ENCODE results near the gene IL20.
"Not testable (repeated sequence)": the region's sequence is repeated elsewhere in the genome, so short reads cannot be mapped to it uniquely, and the experiment has no call there.

The IL20 gene

DNA sequence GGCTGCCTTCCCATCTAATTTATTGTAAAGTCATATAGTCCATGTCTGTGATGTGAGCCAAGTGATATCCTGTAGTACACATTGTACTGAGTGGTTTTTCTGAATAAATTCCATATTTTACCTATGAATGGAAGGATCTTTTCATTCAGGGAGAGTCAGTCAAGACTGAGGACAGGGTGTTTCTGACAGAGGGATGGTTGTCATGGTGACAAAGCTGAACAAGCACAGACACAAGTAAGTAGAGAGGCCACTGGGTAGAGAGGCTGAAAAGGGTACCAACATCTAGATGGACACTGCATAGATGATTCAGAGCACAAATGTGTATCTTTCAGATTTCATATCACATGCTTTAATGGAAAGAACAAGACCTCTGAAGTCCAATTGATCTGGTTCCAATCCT, 22.6 kb upstream of the IL20 start:
- no peak for DNase-seq (ENCODE audit: low read depth in 2 of 2)

DNA sequence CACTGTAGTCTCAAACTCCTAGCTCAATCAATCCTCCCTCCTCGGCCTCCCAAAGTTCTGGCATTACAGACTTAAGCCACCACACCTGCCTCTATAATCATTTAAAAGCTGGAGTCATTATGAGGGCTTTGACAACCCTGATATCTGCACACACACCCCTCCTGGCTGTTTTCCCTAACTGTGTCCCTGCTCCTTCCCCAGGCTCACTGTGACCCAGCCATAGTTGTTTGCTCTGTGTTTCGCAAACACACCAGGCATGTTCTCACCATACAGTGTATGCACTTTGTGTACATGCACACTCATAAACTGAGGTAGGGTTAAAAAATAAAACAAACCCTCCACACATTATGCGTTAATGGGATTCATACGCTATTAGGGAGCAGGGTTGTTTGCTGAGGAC, 21.8 kb upstream of the IL20 start:
- no peak for DNase-seq (ENCODE audit: low read depth in 2 of 2)

DNA sequence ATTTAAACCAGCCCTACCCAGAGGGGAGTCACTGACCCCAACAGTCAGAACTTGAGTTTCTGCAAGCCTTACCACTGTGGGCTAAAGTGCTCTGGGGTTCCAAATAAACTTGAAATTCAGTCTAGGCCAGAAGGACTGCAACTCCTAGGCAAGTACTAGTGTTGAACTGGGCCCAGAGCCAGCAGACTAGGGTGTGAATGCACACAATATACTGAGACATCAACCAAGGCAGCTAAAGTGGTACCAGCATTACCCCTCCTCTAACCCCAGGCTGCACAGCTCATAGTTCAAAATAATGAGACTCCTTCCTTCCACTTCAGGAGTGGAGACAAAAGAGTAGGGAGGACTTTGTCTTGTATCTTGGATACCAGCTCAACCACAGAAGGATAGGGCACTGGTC, 18.9 kb upstream of the IL20 start:
- DNase-seq (ENCODE audit: low read depth in 2 of 2) = no peak

DNA sequence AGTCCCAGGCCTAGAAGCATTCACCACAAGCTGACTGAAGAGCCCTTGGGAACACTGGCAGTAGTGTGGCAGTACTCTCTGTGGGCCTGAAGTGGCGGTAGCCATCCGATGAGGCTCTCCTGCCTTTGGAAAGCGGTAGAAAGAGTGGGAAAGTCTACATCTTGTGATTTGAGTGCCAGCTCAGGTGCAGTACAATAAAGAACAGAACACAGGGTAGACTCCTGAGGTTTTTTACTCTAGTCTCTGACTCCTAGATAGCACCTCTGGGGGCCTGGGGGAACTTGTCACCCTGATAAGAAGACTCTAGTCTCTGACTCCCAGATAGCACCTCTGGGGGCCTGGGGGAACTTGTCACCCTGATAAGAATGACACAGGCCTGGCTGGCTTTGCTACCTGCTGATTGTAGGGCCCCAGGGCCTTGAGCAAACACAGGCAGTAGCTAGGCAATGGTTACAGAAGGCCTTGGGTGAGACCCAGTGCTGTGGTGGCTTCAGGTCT, 18.0 kb upstream of the IL20 start:
- no peak for DNase-seq (ENCODE audit: low read depth in 2 of 2)

DNA sequence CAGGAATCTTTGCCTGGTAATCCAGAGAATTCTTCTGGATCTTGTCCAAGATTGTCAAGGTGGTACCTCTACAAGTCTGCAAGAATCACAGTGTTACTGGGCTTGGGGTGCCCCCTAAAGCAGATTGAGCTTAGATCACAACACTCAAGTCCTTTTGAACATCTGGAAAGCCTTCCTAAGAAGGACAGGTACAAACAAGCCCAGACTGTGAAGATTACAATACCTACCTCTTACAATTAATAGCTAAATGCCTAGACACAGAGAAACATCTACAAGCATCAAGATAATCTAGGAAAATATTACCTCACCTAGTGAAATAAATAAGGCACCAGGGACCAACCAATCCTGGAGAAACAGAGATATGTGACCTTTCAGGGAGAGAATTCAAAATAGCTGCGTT, 17.5 kb upstream of the IL20 start:
- DNase-seq (ENCODE audit: low read depth in 2 of 2) = no peak

DNA sequence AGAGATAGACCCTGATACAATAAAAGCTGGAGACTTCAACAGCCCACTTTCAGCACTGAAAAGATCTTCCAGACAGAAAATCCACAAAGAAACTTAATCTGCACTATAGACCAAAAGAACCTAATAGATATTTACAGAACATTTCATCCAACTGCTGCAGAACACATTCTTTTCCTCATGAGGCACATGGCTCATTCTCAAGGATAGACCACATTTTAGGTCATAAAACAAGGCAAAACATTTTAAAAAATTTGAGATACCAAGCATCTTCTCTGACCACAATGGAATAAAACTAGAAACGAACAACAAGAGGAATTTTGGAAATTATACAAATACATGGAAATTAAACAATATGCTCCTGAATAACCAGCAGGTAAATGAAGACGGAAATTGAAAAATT, 15.0 kb upstream of the IL20 start:
- no peak for DNase-seq (ENCODE audit: low read depth in 2 of 2)

DNA sequence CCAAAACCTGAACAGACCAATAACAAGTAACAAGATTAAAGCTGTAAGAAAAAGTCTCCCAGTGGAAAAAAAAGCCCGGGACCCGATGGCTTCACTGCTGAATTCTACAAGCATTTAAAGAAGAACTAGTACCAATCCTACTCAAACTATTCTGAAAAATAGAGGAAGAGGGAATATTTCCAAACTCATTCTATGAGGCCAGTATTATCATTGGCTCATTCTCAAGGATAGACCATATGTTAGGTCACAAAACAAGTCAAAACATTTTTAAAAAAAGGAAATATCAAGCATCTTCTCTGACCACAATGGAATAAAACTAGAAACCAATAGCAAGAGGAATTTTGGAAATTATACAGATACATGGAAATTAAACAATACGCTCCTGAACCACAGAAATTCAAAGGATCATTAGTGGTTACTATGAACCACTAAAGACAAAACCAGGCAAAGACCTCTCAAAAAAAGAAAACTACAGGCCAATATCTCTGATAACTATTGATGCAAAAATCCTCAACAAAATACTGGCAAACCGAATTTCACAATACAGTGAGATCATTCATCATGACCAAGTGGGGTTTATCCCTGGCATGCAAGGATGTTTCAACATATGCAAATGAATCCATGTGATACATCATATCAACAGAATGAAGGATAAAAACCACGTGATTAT, 13.9 kb upstream of the IL20 start:
- DNase-seq (ENCODE audit: low read depth in 2 of 2) = no peak

DNA sequence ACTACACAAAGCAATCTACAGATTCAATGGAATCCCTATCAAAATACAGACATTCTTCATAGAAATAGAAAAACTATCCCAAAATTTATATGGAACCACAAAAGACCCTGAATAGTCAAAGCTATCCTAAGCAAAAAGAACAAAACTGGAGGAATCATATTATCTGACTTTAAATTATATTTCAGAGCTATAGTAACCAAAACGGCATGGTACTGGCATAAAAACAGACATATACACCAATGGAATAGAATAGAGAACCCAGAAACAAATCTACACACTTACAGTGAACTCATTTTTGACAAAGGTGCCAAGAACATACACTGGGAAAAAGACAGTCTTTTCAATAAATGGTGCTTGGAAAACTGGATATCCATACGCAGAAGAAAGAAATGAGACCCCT, 12.8 kb upstream of the IL20 start:
- not testable (repeated sequence) for DNase-seq (ENCODE audit: low read depth in 2 of 2)

DNA sequence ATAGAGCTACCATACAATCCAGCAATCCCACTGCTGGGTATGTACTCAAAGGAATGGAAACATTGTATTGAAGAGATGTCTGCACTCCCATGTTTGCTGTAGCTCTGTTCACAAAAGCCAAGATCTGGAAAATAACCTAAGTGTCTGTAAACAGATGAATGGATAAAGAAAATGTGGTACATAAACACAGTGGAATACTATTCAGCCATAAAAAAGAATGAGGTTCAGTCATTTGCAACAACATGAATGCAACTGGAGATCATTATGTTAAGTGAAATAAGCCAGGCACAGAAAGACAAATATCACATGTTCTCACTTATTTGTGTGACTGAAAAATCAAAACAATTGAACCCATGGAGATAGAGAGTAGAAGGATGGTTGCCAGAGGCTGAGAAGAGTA, 11.7 kb upstream of the IL20 start:
- not testable (repeated sequence) for DNase-seq (ENCODE audit: low read depth in 2 of 2)

DNA sequence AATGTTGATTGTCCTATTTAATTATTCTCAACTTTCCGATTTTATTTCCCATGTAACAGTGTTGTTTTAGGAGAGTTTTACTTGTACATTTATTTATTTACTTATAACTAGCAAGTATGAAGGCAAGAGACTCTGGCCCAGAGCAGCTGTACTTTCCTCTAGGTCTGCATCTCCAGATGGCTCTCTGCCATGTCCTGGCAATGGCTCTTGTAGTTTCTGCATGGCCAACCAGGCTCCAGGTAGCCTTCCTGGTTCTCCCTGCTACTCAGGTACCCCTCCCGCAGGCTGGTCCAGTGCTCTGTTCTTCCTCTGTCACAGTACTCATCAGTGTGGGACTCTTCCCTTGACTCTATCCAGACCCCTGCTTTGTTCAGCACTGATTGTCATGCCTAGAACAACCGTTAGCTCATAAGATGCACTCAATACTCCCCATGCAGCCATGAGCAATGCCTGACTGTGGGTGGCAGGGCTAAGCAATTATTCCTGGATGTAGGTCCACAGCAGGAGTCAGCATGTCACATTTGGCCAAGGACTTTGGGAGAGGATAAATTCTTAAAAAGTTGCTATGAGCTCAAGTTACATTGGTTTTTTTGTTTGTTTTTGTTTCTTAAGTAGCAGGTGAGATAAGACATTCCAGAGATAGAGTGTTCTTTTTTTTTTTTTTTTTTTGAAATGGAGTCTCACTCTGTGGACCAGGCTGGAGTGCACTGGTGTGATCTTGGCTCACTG, 10.9 kb upstream of the IL20 start:
- DNase-seq (ENCODE audit: low read depth in 2 of 2) = no peak

DNA sequence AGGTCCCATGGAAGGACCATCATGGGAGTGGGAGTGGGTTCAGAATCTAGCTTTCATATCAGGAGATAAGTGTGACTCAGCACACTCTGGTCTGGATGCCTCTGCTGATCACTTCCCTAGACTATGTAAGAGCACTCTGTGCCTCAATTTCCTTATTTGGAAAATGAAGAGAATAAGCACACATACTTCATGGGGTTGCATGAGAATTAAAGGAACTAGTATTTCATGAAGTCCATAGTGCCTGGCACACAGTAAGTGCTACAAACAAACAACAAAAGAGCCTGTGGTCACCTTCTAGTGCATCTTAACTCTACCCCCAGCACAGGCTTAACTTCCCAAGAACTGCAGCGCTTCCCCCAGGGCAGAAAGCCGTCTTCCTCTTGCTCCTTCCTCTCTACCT, 9.6 kb upstream of the IL20 start:
- no peak for DNase-seq (ENCODE audit: low read depth in 2 of 2)

DNA sequence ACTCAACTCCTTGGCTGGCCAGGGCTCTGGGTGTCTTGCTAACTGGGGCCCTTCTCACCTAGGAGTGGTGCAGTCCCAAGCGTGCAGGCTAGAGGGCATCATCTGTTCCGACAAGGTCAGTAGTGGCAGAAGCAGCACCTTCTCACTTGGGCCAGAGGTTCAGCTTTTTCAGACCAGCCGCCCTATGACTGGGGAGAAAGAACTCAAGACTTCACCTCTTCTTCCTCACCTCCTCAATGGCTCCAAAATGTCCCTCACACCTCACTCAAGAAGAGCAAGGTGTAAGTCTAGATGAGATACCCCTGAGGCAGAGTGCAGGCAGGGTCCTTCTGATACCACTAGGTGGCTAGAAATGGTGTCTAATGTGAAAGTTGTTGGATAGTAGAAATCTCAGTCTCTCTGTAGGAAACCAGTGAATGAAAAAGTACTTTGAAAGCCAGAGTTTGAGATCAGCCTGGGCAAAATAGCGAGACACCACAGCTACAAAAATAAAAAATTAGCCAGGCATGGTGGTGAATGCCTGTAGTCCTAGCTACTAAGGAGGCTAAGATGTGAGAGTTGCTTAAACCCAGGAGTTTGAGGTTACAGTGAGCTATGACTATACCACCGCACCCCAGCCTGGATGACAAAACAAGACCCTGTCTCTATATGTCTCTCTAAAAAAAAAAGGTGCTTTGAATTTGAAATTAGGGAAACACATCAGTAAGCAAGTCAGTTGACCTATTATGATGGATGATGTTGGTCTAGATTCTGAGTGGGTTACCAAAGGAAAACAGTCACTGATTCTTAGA, 8.6 kb upstream of the IL20 start:
- no peak for DNase-seq (ENCODE audit: low read depth in 2 of 2)

DNA sequence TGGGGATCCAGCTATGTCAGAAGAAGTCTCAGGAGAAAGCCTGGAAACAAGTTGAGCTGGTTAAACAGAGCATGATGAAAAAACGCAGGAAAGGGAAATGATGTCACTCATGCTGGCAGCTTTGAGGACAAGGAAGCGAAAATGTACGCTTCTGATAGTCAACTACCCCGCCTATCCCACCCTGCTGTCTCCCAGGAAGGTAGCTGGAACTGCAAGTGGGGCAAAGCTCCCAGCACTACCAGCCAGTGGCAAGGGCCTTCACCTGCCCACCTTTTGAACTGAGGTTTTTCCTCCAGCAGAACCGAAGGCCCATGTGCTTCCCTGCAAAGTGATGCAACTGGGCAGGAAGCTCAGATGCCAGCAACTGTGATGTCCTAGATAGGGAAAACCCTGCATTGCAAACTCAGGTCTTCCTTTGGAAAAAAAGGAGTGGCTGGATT, 6.3 kb upstream of the IL20 start:
- no peak for DNase-seq (ENCODE audit: low read depth in 2 of 2)

DNA sequence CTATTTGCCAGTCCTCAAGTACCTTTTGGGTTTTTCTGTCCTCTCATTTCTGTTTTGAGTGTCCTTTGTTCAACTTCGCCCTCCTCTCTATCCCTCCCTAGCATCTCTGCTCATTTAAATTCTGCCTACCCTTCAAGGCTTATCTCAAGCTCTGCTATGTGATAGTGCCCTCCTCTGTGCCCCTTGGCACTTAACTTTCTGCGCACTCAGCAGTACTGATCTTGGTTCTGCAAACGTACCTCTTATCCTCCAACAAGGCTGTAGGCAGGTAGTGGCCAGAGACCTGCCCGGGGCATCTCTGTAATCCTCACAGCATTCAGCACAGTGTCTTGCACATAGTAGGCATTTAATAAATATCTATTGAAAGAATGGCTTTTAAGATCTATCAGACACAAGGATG, 5.3 kb upstream of the IL20 start:
- DNase-seq (ENCODE audit: low read depth in 2 of 2) = no peak

DNA sequence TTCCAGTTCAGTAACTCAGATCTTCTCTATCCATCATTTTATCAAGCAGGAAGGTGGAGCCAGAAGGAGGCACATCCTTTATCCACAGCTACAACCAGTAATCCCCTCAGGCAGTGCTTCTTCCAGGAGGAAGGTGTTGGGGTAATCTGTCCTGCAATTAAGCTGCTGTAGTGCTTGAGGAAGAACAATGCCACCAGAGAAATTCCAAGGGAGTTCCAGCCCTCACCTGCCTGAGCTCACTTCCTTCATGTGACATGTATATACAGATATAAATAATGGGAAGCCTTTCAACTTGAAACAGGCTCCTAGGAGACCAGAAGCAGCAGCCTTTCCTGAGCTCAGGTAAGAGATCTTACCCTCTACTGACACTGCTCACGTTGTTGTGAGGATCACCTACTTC, 2.2 kb upstream of the IL20 start:
- no peak for DNase-seq (ENCODE audit: low read depth in 2 of 2)

DNA sequence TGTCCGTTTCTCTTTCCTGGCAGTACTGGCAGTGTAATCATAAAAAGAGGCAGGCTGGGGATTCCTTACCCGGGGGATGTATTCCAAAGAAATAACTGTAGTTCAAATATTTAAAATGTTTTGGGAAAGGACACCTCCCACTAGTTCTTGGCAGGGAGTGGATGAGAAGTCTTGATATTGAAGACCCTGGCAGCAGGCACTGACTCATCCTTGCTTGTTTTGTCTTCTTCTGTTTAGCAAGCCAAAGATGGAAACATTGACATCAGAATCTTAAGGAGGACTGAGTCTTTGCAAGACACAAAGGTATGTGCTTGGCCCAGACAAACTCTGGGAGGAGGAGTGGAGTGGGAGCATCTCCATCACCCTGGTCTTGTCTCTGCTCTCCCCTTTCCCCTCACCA, 639 bp downstream of the IL20 start:
- no peak for DNase-seq (ENCODE audit: low read depth in 2 of 2)

DNA sequence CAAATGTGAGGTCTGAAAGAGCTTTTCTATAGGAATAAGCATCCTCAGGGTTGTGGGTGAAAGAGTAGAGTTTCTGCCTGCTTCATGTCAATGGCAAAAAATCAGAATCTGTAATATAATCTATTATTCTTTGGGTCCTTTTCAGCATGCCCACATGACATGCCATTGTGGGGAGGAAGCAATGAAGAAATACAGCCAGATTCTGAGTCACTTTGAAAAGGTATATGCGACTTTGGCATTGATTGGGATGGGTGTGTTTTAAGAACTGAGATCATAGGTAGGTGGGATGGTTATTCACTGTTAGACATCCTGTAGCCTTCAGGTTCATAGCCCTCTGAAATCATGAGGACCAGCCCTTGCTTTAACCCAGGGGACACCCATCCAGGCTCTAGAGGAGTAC, 1.8 kb downstream of the IL20 start:
- no peak for DNase-seq (ENCODE audit: low read depth in 2 of 2)

DNA sequence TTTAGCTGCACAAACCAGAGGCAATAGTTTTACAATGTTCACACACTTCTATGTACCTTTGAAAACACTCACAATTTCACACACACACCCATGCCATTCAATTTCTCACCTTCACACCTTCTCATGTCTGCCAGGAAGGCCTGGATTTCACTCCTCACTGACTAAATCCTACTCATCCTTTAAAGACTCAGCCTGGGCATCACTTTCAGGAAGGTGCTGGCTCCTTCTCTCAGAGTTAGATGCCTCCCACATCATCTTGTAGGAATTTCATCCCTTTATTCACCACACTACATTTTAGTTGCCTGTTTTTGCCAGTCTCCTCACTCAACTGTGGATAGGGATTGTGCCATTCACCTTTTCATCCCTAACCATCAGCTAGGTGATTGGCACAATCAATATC, 2.3 kb downstream of the IL20 start:
- no peak for DNase-seq (ENCODE audit: low read depth in 2 of 2)

DNA sequence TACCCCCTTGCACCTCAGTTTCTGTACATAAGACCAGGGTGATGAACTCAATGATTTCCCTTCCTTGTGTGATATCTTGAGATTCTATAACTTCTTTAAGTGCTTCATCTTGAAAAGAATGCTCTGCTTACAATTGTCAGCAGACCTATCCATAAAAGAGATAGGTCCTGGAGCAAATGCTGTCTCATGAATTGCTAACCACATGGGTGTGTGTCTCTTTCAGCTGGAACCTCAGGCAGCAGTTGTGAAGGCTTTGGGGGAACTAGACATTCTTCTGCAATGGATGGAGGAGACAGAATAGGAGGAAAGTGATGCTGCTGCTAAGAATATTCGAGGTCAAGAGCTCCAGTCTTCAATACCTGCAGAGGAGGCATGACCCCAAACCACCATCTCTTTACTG, 2.8 kb downstream of the IL20 start:
- no peak for DNase-seq (ENCODE audit: low read depth in 2 of 2)

DNA sequence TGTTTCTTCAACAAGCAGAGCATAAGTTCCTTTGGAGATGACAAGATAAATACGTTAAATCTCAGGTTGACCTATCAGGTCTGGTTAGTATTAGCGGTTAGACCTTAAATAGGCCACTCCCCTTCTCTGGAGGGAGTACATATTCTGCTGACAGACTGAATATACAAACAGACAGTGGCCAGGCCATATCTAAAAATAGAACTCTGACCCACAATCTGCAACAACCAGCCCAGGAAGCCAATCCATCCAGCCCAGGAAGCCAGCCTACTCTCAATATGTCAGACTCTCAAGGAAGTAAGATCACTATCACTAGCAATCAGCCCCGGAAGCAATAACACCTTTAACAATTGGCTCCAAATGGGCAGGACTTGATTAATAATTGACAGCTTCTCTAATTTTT, 6.7 kb downstream of the IL20 start:
- DNase-seq (ENCODE audit: low read depth in 2 of 2) = no peak

DNA sequence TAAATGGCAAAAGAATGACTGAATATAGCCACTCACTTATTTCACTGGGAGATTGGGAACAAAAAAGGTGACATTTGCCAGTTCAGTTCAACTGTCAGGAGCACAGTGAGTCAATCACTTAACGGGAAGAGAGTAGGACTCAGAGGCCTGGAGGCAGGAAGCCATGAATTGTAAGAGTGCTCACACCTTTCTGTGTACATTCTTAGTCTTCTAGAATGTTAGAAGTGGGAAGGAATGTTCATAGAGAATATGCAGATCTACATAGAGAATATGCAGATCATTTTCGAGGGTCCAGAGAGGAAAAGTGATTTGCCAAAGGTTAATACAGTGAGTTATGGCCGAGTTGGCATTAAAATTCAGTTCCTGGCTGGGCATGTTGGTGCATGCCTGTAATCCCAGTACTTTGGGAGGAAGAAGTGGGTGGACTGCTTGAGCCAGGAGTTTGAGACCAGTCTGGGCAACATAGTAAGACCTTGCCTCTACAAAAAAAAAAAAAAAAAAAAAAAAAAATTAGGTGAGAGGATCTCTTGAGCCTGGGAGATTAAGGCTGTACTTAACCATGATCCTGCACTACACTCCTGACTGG, 8.3 kb downstream of the IL20 start:
- DNase-seq (ENCODE audit: low read depth in 2 of 2) = no peak

DNA sequence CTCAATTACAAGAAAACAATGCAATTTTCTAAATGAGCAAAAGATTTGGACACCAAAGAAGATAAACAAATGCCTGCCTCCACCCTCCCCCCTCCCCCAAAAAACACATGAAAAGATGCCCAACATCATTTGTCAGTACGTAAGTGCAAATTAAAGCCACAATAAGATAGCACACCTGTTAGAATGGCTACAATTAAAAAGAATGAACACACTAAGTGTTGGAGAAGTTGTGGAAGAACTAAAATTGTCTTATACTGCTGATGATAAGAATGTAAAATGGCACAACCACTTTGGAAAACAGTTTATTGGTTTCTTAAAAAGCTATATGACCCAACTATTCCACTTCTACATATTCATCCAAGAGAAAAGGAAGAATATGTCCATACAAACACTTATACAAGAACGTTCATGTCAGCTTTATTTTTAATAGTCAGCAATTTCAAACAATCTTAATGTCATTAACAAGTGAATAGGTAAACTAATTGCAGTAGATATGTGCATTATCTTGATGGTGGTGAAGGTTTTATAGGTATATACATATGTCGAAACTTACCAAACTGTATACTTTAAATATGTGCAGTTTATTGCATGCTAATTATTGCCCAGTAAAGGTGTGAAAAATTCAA, 10.4 kb downstream of the IL20 start:
- no peak for DNase-seq (ENCODE audit: low read depth in 2 of 2)

Data from activated CD8-positive, alpha-beta memory T cell treated with anti-CD3 and anti-CD28 coated beads for 4 hours (primary cell).